Brain microvascular endothelial cell (primary cell): ENCODE data around the gene GOPC.

Experiments used
- DNase-seq: peaks from one replicate; pipeline ENCODE4 v3.0.0-alpha.2; 2020
- H3K27ac ChIP-seq: fragments of 250-450 bp; sonication (Bioruptor Pico); 2 replicates; pipeline ENCODE4 v1.5.1; 2020; ENCODE audit warnings: mild to moderate bottlenecking, moderate library complexity
- H3K27me3 ChIP-seq: fragments of 250-450 bp; sonication (Bioruptor Pico); replicated peaks from 2 replicates; pipeline ENCODE4 v1.5.1; 2020; ENCODE audit warnings: mild to moderate bottlenecking
- H3K36me3 ChIP-seq: fragments of 250-450 bp; sonication (Bioruptor Pico); replicated peaks from 2 replicates; pipeline ENCODE4 v1.5.1; 2020; ENCODE audit warnings: mild to moderate bottlenecking
- H3K4me3 ChIP-seq: 2 replicates; pipeline ENCODE4 v1.5.1; 2011; ENCODE audit warnings: low read depth, mild to moderate bottlenecking, control low read depth, low read length, moderate library complexity
- in situ Hi-C: cut with HindIII; loops from 2 replicates; pipeline ENCODE4 v1.10.0; 2017; ENCODE audit warnings: low sequenced_read_pairs, low pct_ligation_motif_present
- TF ChIP-seq, protein P1 (sequence below): IDR thresholded peaks from 2 replicates; pipeline ENCODE4 v1.5.1; 2011; ENCODE audit warnings: low read depth, mild to moderate bottlenecking, moderate library complexity, low read length, control low read depth, inconsistent platforms; ENCODE audit errors: missing control alignments

Gene GOPC

DNA sequence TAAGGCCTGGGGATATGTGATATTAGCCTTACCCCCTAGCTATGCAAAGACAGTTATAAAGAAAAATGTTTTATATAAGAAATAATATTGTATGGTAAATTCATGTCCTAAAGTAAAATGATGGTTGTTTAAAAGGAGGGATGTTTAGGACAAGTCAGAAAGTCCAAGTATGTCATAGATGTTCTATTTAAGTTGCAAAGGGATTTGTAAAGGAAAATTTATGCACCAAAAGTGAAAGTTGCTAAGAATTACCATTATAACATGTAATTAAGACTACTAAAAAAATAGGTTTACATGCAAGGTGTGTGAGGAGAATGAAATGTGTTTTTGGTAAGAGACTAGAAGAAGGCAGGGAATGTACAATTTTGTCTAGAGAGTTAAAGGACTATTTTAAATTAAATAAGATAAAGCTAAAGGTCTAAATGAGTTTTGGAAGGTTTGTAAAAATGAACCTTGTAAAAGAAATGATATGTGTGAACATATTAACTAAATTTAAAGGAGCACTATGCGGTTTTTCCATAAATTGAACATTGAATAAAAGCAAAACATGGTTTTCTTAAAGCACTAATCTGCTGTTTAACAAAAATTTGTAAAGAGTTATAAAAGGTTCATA, 22.7 kb upstream of the GOPC start:
- Histone ChIP-seq H3K36me3 (no peaks in the 10 kb centered on the region), H3K27me3 (no peaks in the 10 kb centered on the region), H3K4me3 (no peak overlapping the region), H3K27ac (no peak overlapping the region)
- TF ChIP-seq, protein P1, sequence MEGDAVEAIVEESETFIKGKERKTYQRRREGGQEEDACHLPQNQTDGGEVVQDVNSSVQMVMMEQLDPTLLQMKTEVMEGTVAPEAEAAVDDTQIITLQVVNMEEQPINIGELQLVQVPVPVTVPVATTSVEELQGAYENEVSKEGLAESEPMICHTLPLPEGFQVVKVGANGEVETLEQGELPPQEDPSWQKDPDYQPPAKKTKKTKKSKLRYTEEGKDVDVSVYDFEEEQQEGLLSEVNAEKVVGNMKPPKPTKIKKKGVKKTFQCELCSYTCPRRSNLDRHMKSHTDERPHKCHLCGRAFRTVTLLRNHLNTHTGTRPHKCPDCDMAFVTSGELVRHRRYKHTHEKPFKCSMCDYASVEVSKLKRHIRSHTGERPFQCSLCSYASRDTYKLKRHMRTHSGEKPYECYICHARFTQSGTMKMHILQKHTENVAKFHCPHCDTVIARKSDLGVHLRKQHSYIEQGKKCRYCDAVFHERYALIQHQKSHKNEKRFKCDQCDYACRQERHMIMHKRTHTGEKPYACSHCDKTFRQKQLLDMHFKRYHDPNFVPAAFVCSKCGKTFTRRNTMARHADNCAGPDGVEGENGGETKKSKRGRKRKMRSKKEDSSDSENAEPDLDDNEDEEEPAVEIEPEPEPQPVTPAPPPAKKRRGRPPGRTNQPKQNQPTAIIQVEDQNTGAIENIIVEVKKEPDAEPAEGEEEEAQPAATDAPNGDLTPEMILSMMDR, result no peak
- in situ Hi-C loops, result no loop called here
- DNase-seq, result no peak

- Histone ChIP-seq H3K4me3 (no peak overlapping the region), H3K27ac (no peak overlapping the region), H3K27me3 (no peaks in the 10 kb centered on the region), H3K36me3 (no peaks in the 10 kb centered on the region)
- no peak for DNase-seq
- in situ Hi-C loops, result no loop called here
- TF ChIP-seq, protein P1, result no peak
Measured at GRCh38 chr6:117619178-117619577, 16.9 kb upstream of the GOPC start.

GRCh38 chr6:117617210-117618035, 15.1 kb upstream of the GOPC start:
- no peak overlapping the region for H3K27ac ChIP-seq
- in situ Hi-C loops, result no loop called here
- H3K27me3 ChIP-seq, result no peaks in the 10 kb centered on the region
- no peak overlapping the region for H3K4me3 ChIP-seq
- no peaks in the 10 kb centered on the region for H3K36me3 ChIP-seq
- TF ChIP-seq, protein P1, result no peak
- no peak for DNase-seq

GRCh38 chr6:117616391-117617209, 14.3 kb upstream of the GOPC start:
- Histone ChIP-seq H3K27ac (no peak overlapping the region), H3K27me3 (no peaks in the 10 kb centered on the region), H3K4me3 (no peak overlapping the region), H3K36me3 (no peaks in the 10 kb centered on the region)
- TF ChIP-seq, protein P1, result no peak
- DNase-seq, result no peak
- in situ Hi-C loops, result no loop called here

DNA sequence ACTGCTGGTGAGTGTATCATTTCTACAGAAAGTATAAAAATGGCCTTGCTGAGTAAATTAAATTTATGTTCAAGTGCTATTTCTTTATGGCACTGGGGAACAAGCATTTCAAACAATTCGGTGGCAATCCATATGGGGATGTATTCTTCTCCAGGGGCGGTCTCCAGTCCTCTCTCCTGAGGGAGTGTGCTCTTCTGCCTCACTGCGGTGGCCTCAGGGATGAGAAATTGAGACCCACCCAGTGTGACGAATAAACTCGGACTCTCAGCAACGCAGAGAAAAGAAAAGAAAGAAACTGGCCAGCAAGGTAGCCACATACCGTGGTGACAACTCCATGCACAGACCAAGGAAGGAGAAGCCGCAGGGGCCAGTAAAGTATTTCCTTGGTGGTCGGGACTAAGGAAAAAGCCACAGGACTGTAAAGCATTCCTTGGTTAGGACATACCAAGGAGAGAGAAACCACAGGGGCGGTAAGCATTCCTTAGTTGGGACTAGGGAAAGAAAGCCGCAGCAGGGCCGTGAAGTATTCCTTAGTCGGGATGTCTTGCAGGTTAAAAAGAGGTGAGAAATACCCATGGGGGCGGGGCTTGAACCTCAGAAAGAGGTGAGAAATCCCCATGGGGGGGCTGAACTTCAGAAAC, 13.6 kb upstream of the GOPC start:
- in situ Hi-C loops, result no loop called here
- no peaks in the 10 kb centered on the region for H3K27me3 ChIP-seq
- peak; percentile 77 for DNase-seq
- no peaks in the 10 kb centered on the region for H3K36me3 ChIP-seq
- H3K27ac ChIP-seq, result peak overlapping the region; percentile 17
- H3K4me3 ChIP-seq, result no peak overlapping the region
- TF ChIP-seq, protein P1, result peak; percentile 35
